Measurements from ENCODE around the gene ENTPD3.

The ENTPD3 gene

DNA sequence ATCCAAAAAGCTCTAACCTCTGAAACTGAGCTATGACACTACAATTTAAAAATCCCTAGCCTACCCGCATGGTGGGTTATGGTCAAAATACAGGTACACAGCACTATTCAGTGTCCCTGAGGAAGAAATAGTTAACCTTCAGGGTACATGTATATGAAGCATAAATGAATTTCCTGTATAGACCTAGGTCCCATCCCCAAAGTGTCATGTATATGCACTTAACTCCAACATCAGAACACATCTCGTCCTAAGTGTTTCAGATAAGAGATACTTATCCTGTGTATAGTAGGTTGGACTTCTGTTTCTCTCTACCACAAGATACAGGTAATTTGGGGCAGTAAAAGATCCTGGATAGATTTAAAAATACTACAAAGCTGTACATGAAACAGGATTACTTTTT is 76.6 kb downstream of the ENTPD3 start:
- DNase-seq = no peak

DNA sequence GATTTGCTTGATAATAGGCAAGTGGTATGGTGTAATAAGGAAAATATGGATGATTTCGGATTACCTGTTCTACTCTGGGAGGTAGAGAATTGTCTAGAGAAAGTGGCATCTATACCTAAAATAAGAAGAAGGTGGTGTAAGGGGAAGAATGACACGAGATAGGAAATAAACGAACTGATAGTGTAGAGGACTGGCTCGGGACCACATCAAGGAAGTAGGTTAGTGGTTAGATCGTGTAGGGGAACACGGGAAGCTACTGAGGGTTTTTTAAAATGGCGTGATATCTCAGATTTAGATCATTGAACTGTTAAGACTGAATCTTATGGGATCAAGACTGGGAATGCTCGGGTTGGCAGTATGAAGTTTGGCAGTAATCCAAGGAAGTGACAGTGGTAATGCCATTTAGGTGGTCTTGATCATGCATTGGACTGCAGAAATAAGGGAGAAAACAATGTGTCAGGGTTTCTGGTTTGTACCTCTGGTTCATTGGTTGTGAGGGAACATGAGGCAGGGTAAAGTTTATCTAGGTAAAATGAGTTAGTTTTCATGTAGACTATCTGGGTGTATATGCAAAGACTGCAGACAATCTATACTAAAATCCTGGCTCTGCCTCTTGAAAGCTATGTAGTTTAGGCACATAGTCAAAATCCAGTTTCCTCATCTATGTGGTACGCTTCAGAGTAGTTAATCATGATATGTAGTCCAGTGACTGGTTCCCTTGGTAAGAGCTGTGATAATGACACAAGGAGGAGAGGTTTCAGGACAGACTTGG is 77.5 kb downstream of the ENTPD3 start:
- DNase-seq = no peak

DNA sequence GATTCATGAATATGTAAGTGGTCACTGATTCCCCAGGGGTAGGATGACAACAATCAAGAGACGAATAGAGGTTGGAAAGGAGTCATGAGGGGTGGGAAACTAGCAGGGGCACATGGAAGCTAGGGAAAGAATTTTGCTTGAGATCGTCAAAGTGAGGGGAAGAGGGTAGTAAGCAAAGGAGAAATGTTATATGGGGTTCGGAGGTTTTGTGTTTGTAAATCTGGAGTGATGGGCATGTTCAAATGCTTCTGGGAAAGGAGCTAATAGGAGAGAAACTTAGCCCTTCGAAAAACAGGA is 78.1 kb downstream of the ENTPD3 start:
- no peak for DNase-seq

DNA sequence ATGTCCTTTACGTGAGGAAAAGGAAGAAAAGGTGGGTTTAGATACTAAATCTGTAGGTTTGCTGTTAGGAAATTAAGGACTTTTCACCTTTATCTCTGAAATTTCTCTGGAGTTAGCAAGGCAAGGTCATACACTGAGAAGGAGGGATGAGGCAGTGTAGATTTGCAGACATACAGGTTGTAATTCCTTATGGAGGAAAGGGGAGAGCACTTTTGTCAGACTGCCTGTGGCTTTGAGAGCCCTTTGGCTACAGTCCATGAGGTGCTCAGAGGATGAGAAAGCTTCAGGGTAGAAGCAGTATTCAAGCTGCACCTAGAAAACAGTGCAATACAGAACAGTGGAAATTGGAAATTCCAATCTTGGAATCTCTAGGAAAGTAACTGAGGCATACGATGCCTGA is 78.5 kb downstream of the ENTPD3 start:
- peak; percentile 40 for DNase-seq

DNA sequence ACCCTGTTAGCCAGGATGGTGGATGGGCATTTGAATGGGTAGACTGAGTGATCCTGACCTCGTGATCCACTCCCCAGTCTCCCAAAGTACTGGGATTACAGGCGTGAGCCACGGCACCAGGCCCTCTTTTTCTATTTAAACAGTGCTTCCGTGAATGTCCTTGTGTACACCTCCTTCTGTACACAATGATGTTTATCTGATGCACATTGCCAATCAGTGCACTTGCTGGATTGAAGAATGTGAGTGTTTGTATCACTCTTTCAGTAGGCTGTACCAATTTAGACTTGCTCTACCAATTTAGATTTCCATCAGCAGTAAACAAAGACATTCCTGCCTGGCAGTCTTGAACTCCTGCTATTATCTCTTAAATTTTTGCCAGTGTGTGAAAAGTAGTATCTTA is 81.0 kb downstream of the ENTPD3 start:
- peak; percentile 72 for DNase-seq

DNA sequence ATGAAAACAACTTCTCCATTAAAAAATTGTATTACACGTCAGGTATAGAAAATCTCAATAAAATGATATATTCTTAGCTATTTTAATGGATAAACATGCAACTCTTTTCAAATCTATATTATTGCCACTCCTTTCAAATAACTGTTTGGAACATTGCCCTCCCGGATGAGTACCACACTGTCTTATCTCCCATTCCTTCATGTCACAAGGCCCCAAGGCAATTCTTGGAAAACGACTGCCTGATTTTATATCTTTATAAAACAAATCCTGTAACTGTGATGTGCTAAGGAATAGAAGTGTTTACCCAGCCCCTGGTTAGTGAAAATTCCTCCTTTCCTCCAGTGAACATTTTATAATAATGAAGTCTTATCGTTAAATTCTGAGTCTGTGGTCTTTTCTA is 83.7 kb downstream of the ENTPD3 start:
- no peak for DNase-seq

DNA sequence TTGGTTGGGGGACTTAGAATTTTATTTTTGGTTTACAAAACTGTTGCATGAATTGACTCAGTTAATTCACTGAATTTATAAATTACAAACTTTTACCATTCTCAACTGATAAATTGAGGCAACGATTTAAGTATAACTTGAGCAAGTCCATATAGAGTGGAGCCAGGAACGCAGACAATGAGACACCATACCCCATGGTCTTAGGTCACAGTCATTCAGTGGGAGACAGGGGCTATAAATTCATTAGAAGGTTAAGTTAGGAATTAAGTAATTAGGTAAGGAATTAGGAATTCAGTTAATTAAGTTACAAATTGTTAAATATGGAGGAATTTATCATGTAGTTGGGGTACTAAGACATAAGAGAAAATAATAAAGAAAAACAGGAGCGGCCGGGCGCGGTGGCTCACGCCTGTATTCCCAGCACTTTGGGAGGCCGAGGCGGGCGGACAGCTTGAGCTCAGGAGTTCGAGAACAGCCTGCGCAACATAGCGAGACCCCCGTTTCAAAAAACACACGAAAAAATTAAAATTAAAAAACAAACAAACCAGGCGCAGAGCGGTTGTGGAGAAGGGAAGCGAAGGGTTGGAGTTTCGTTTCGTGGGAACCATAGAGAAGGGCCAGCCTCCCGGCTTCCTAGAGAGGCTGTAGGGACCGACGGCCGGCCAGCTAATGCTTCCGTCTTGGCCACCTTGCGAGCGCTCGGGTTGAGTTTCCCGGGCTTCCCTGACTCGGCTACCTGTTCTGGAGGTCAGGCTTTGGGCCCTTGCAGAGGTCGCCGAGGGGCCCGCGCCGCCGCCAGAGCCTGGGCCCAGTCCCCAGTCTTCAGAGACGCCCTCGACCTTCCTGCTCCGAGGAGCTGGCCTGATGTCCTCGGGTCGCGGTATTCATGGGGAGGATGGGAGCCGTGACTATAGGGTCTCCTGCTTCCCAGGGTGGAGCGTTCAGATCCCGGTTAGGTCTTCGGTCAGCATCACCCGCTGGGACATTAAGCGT is 89.8 kb downstream of the ENTPD3 start, which contains the start of gene ZNF619:
TSS of gene ZNF619 (plus strand) at position 645 of the 993 bp plus-strand sequence. CDS start 858 bp downstream, outside the sequence.
- DNase-seq = peak; percentile 78

DNA sequence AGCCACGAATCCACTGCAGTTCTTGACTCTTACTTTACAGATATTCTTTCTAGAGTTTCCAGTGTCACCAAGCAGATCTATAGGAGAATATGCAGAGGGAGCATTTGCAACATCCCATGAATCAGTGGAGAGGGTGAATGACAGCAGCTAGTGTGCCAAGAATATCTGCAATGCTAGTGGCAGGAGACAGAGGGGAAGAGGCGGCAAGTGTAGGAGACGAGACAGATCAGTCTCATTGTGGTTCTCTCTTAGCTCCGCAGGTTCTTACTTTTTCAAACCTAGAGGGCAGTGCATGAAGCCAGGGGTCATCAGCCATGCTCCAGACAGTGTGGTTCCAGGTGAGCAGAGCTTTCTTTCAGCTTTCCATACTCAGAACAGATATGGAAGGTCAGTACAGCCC is 90.7 kb downstream of the ENTPD3 start:
- DNase-seq = no peak
